Esophagus squamous epithelium (tissue), 4 donors: Measurements from ENCODE around the gene TATDN2.

Source experiments
- CTCF ChIP-seq, 6 experiments: fragments of 450-650 bp in 4 of 6; fragments of 200-600 bp in 2 of 6; sonication (generic) in 2 of 6; IDR thresholded peaks; one replicate each; pipeline ENCODE4 v1.5.1; 2016 to 2019; ENCODE audit warnings: antibody characterized with exemption in 6 of 6, mild to moderate bottlenecking in 4 of 6, moderate library complexity in 4 of 6
- POLR2A ChIP-seq, 4 donors: fragments of 450-650 bp; IDR thresholded peaks; one replicate each; pipeline ENCODE4 v1.6.1; 2017; ENCODE audit warnings: antibody characterized with exemption in 4 of 4, mild to moderate bottlenecking in 4 of 4, moderate library complexity in 3 of 4

GRCh38 chr3:10248984-10249748 lies 907 bp downstream of the TATDN2 start:
- TF ChIP-seq CTCF (IDR thresholded peaks at IDR 0.05): no peak
- TF ChIP-seq POLR2A (IDR thresholded peaks at IDR 0.05): no peak
